ENCODE results near the gene TMEM132D.

TMEM132D gene

DNA sequence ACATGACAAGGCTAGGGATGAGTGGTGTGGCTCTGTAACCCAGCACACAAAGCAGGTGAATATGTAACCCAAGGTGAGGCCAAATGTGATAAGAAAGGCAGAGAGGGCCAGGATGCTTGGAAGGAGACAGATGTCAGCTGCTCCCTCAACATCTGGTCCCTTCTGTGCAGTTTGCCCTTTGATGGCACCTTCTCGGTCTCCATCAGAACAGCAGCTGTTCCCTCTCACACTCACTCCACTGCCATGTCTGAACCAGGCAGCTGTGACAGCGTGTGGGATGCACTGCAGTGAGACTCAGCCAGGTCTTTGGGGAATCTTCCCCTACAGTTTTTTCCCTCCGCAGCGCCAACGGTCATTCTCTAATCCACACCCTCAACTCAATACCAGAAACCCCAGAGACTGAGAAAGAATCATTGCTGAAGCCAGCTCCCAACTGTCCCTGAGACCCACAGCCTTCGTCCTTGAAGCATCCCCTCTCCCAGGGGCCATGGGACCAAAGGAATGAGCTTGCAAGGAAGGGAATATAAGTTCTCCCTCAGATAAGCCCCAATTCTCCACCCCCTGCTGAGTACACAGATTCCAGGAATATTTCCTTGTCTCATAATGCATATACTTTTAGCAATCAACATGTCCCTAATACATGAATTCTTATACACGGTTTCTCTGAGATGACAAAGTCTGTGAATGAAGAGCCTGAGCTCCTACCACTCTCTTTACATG, 820.5 kb downstream of the TMEM132D start:
- no peak for TF ChIP-seq GATA2 (IDR thresholded peaks at IDR 0.05; ENCODE audit: low read depth, low read length)
- TF ChIP-seq GATA3 (IDR thresholded peaks at IDR 0.05; ENCODE audit: low read depth, low read length), result no peak

DNA sequence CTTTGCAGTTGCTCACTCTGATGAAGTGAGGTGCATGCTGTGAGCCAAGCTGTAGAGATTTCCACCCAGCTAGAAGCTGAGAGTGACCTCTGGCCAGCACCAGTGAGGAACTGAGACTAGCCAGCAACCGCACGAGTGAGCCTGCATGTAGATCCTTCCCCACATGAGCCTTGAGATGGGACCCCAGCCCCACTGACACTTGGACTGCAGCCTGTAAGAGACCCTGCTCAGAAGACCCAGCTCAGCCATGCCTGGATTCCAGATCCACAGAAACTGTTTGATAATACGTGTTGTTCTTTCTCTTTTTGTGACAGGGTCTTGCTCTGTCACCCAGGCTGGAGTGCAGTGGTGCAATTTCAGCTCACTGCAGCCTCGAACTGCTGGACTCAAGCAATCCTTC, 821.4 kb downstream of the TMEM132D start:
- TF ChIP-seq GATA3 (IDR thresholded peaks at IDR 0.05; ENCODE audit: low read depth, low read length), result no peak
- no peak for TF ChIP-seq GATA2 (IDR thresholded peaks at IDR 0.05; ENCODE audit: low read depth, low read length)

DNA sequence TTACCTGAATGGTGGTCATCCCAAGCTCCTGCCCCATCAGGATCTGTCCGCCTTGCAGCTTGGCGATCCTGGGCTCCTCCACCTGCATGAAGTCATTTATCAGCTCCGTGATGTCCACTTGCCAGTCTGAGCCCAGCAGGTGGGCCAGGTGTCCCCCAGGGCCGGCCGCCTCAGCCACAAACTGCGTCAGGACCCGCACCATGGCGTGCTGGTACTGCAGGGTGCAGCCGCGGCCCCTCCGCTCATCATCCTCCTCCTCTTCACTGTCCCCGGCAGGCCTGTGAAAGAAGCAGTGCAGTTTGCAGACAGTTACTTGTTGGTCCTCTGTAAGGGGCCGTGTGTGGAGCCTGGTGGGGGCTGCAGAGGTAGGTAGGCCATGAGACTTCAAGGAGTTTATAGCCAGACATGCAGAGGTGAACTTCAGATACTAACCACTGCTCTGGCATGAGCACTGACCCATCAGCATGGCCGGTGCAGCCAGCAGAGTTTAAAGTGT, 822.0 kb downstream of the TMEM132D start:
- no peak for TF ChIP-seq GATA2 (IDR thresholded peaks at IDR 0.05; ENCODE audit: low read depth, low read length)
- no peak for TF ChIP-seq GATA3 (IDR thresholded peaks at IDR 0.05; ENCODE audit: low read depth, low read length)

DNA sequence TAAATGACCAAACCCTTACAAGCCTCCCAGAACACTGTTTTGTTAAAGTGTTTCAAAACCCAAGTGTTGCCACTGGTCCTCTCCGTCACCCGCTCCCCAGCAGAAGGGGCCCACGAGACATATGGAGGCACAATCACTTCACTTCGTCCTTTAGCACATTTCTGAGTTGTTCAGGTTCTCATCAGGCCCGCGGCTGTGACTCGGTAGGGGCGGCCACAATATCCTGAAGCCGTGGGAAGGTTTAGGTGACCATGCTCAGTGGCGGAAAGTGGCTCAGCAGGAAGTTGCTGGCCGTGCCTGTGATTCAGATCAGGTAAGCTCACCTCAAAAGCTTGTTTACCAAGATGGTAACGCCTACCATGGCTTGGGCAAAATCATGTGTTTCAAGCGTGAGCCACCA, 823.0 kb downstream of the TMEM132D start:
- TF ChIP-seq GATA3 (IDR thresholded peaks at IDR 0.05; ENCODE audit: low read depth, low read length) (no peak), GATA2 (IDR thresholded peaks at IDR 0.05; ENCODE audit: low read depth, low read length) (no peak)

DNA sequence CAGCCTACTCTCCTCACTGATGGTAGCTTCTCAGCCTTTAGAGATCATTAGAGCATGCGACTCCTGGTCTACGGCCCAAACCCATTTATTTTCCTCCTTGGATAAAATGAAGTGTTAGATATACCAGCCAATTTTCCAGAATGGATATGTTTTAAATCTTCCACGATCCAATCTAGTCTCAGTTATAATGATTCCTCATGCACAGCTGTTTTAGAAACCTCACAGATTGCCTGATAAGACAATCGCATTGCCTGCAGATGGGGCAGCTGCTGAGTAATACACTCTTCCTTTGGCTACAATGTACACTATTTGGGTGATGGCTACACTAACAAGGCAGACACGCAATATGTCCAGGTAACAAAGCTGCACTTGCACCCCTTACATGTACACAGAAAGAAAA, 823.4 kb downstream of the TMEM132D start:
- TF ChIP-seq GATA3 (IDR thresholded peaks at IDR 0.05; ENCODE audit: low read depth, low read length) (no peak), GATA2 (IDR thresholded peaks at IDR 0.05; ENCODE audit: low read depth, low read length) (peak; percentile 62; the same call in 1 of the 2 replicates)

DNA sequence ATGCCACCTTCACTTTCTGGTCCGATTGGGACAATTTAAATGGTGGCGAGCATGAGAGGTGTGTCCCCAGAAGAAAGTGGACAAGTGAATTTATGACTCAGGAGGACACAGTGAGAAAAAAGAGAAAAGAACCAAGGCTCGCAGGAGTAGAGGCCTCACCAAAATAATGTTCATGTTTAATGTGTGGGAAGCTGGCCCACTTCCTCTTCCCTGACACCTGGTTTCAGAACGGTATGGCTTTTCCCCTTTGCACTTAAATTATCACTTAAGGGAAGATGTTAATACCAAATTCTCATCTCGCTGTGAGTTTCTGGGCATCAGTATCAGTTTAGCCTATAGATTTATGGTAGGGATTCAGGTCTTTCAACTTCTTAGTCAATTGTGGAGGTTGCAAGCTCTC, 824.1 kb downstream of the TMEM132D start:
- TF ChIP-seq GATA2 (IDR thresholded peaks at IDR 0.05; ENCODE audit: low read depth, low read length) (no peak), GATA3 (IDR thresholded peaks at IDR 0.05; ENCODE audit: low read depth, low read length) (no peak)

DNA sequence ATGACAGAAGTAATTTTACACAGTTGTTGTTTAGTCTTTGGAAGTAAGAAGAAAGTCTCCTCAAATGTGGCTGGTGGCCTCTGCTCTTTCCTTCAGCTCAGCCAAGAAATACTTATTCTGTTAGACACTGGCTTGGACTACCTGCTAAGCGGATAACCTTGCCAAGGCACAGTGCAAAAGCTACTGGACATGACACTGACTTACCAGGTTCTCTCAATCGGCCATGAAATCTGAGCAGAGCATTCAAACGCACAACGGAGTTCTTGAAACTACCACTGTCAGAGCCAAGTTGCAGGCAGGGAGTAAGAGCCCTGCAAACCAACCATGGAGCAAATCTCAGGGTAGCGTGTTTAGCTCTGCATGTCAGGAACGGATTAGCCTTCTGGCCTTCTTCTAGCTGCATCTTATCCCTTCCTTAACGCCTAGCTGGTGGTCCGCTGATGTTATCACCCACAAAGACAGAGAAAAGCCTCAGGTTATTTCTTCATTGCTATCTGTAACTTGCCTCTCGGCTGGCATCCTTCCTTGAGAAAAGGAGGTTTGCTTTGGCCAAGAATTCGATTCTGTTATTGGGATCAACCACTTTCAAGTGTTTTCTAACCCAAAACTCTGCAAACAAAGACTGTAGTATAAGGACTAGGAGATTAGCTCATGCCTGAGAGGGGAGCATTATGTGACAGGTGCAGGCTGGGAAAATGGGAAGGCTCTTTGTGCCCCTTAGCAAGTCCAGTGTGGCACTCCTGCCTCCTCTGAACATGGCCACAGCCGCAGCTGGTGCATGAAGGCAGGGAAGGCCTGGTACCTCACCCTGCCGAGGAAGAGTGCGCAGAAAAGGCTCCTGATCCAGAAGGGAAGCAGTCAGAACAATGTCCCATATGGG, 827.1 kb downstream of the TMEM132D start:
- TF ChIP-seq GATA3 (IDR thresholded peaks at IDR 0.05; ENCODE audit: low read depth, low read length) (no peak), GATA2 (IDR thresholded peaks at IDR 0.05; ENCODE audit: low read depth, low read length) (no peak)

DNA sequence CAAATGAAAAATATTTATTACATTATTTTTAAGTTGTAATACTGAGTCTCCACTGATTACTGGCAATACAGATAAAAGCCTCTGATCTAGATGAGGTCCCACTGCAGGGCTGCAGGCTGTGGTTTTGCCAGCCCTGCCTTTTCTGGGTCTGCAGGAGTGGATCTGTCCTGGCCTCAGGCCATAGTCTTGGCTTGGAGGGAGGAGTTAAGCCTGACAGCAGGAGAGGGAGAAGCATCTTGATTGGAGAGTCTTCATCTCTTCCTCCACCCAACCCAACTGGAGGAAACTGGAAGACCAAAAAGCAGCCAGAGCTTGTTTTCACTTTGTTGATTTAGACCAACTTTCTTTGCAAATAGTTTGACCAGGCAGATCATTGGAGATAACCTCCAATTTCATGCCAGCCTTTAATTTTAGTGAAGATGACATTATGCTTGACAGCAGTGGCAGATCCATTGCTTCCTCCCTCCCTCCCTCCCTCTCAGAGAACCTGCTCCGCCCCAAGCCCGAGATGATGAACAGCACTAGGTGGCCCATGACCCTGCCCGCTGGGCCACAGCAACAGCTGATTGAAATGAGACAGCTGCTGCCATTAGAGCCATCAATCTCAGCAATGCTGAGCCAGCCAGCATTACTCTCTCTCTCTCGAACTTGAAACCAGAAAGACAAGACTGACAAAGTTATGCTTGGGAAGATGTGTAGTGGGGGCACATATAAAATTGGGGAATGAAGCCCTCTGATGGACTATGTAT, 828.2 kb downstream of the TMEM132D start:
- TF ChIP-seq GATA2 (IDR thresholded peaks at IDR 0.05; ENCODE audit: low read depth, low read length) (no peak), GATA3 (IDR thresholded peaks at IDR 0.05; ENCODE audit: low read depth, low read length) (no peak)

DNA sequence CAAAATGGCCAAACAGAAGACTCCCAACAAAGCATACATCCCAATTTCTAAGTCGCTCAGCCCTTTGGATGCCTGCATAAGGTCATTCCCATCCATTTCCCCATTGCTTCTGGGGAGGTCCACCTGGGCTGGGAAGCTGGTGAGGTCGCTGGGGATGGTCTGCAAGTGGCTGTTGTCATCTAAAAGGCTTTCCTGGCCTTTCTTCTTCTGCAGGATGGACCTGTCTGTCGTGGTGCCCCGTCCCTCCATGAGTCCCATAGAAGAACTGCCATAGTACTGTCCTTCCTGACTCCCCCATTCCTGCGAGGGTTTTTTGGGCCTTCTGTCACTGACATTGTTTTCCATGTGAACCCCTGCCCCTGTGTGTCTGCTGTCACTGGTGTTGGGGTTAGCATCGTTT, 829.4 kb downstream of the TMEM132D start:
- no peak for TF ChIP-seq GATA2 (IDR thresholded peaks at IDR 0.05; ENCODE audit: low read depth, low read length)
- TF ChIP-seq GATA3 (IDR thresholded peaks at IDR 0.05; ENCODE audit: low read depth, low read length), result no peak

DNA sequence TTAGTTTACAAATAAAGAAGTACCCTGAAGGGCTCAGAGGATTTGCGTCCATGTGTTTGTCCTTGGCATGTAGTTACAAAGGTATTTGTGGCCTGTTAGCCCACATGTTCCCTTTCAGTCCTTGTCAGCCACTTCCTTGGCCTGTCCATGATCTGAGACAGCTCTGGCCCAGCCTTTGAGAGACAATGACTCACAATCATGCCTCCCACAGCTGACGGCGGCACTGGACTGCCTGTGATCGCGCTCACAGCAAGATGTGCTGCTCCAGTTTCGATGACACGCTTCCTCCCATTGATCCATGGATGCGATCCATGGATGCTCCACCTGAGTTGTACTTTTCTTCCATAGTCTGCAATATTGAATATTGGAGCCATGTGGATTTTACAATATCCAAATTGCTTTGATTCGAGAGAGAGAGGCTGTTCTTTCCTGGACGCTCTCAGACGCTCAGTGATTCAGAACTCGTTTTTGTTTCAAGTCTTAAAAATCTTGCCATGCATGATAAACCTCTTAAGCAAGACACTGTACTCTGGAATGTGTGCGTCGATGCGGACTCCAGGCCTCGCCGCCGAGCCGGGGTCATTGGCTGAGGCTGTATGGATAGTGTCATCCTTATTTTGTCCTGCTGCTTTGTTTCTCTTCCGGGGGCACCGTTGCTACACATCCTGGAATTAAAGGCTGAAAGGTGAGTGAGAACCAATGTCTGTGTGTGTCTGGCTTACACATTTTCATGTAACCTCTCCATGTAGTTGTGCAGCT, 830.5 kb downstream of the TMEM132D start:
- TF ChIP-seq GATA2 (IDR thresholded peaks at IDR 0.05; ENCODE audit: low read depth, low read length) (no peak), GATA3 (IDR thresholded peaks at IDR 0.05; ENCODE audit: low read depth, low read length) (no peak)

DNA sequence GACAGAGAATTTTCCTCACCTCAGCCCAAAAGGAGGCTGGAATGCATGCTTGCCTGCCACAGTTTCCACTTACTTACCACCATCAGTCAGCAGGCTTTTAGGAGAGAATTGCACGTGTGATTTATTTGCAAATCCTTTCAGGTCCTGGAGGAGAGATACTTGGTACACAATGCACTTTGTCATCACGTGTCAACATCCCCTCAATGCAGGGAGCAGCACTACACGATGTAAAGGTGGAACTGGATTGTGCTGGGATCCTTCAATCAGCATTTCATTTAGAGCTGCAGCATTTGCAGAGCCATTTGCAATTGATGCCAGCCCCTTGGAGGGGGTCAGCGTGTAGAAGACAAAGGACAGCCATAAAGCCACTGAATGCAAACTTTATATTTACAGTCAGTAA, 832.5 kb downstream of the TMEM132D start:
- TF ChIP-seq GATA3 (IDR thresholded peaks at IDR 0.05; ENCODE audit: low read depth, low read length) (no peak), GATA2 (IDR thresholded peaks at IDR 0.05; ENCODE audit: low read depth, low read length) (no peak)

DNA sequence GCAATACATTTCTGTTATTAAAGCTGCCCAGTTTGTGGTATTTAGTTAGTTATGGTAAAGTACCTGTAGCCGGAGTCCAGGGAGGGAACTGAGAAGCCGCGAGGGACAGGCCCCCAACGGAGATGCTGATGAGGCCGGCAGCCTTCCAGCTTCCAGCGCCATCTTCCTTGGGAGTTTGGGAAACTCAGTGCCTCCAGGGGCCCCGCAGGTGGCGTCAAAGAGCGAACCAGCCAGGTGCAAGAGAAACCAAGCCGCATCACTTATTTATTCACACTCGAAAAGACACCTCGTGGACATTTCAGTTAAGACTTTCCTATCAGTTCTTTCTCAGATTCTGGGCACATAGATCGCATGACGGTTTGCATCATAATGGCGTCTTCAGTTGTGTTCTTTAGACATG, 833.9 kb downstream of the TMEM132D start:
- no peak for TF ChIP-seq GATA3 (IDR thresholded peaks at IDR 0.05; ENCODE audit: low read depth, low read length)
- TF ChIP-seq GATA2 (IDR thresholded peaks at IDR 0.05; ENCODE audit: low read depth, low read length), result no peak

DNA sequence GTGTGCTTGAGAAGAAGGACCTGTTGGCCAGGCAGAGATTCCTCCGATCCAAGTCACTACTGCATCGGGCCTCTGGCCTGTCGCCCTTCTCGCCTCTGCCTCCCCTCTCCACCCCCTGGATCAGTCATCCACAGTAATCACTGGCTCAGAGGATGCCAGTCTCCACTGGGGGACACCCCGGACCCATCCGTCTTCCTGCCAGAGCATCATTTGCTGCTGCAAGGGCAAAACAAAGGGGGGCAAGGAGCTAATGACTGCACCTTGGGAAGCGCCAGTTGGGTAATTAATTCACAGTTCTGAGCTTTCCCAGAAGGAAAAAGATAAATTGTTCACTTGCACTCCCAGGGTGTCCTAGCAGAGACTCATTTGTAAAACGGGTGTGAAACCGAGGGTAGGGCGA, 835.1 kb downstream of the TMEM132D start:
- no peak for TF ChIP-seq GATA2 (IDR thresholded peaks at IDR 0.05; ENCODE audit: low read depth, low read length)
- TF ChIP-seq GATA3 (IDR thresholded peaks at IDR 0.05; ENCODE audit: low read depth, low read length), result no peak
